H1 (cell line): ENCODE results near the gene ST6GALNAC2. TPM values are rescaled to one million over a fixed set of nuclear protein-coding genes. Genes with fewer than 3 reads are reported as not detected.

ENCODE experiments used
- polyA plus RNA-seq, 7 experiments: library from polyadenylated mRNA; depleted of rRNA in 3 of 7; stranded (reverse) in 5 of 7; unstranded in 2 of 7; fragments of >200 nt in 5 of 7; fragments of 200-250 nt in 2 of 7; gene quantifications; 1 replicate in 5 of 7; 2 replicates in 1 of 7; 4 replicates in 1 of 7; pipeline versions ENCODE4 v1.2.1 to v1.2.3, GENCODE V29; 2011 to 2013; ENCODE audit warnings: missing spikeins in 2 of 7, mixed read lengths in 2 of 7
- small RNA-seq: library from polyadenylated mRNA; stranded (forward); fragments of <200 nt; extraction: miRNeasy Mini kit (QIAGEN cat#:217004); gene quantifications from one replicate; pipeline ENCODE3, GENCODE V24; 2013; ENCODE audit not compliant: insufficient read depth
- total RNA-seq: library from RNA; stranded (reverse); fragmentation: NEBNext Ultra II Directional; extraction: Animal tissue kit (Norgen Biotek cat#: 25700); gene quantifications from 2 replicates; pipeline ENCODE4 v1.2.1, GENCODE V29; 2021

The ST6GALNAC2 gene
- total and polyA plus RNA-seq, 2 of the 8 experiments (the other 6 are each of a cell fraction or from before 2014, with no cell fraction given): 0.09 TPM; not detected in 1

Small RNA genes within 50 kb of the gene (small RNA-seq; reads per million reads assigned to genes)
- gene AC015802.2 (not detected), gene SNORD1A (not detected), gene SNORD1B (481 reads per million, percentile 99 among the genes with 10 or more reads in this experiment)

Other genes starting within 250 kb of the ST6GALNAC2 start
- 42.8 and 54.2 TPM in 2 replicates for gene PRPSAP1, start 231.9 kb downstream of the ST6GALNAC2 start, total RNA-seq
- 32.0 and 42.5 TPM in 2 replicates for gene PRPSAP1, start 231.9 kb downstream of the ST6GALNAC2 start, polyA plus RNA-seq (2011; rRNA removed)
- 2.4 and 2.6 TPM in 2 replicates for gene SPHK1, start 201.3 kb downstream of the ST6GALNAC2 start, total RNA-seq
- 2.4 and 4.6 TPM in 2 replicates for gene SPHK1, start 201.3 kb downstream of the ST6GALNAC2 start, polyA plus RNA-seq (2011; rRNA removed)
- 63.0 and 65.6 TPM in 2 replicates for gene UBE2O, start 132.7 kb downstream of the ST6GALNAC2 start, total RNA-seq
- gene UBE2O, start 132.7 kb downstream of the ST6GALNAC2 start, polyA plus RNA-seq (2011; rRNA removed): 24.4 and 34.1 TPM in 2 replicates
- gene AANAT, start 118.3 kb downstream of the ST6GALNAC2 start, total RNA-seq: not detected in 2 replicates
- 0.53 and 1.1 TPM in 2 replicates for gene AANAT, start 118.3 kb downstream of the ST6GALNAC2 start, polyA plus RNA-seq (2011; rRNA removed)
- gene RHBDF2, start 84.4 kb downstream of the ST6GALNAC2 start, total RNA-seq: 25.9 and 26.2 TPM in 2 replicates
- 21.2 and 27.9 TPM in 2 replicates for gene RHBDF2, start 84.4 kb downstream of the ST6GALNAC2 start, polyA plus RNA-seq (2011; rRNA removed)
- gene CYGB, start 48.2 kb downstream of the ST6GALNAC2 start, total RNA-seq: 3.7 and 4.0 TPM in 2 replicates
- 2.7 and 3.3 TPM in 2 replicates for gene CYGB, start 48.2 kb downstream of the ST6GALNAC2 start, polyA plus RNA-seq (2011; rRNA removed)
- 1.4 and 2.1 TPM in 2 replicates for gene PRCD, start 45.8 kb downstream of the ST6GALNAC2 start, total RNA-seq
- gene PRCD, start 45.8 kb downstream of the ST6GALNAC2 start, polyA plus RNA-seq (2011; rRNA removed): 0.77 and 1.1 TPM in 2 replicates
- not detected in 2 replicates for gene ST6GALNAC1, start 57.9 kb upstream of the ST6GALNAC2 start, total RNA-seq
- not detected in 2 replicates for gene ST6GALNAC1, start 57.9 kb upstream of the ST6GALNAC2 start, polyA plus RNA-seq (2011; rRNA removed)
- 21.3 and 26.6 TPM in 2 replicates for gene MXRA7, start 125.1 kb upstream of the ST6GALNAC2 start, total RNA-seq
- gene MXRA7, start 125.1 kb upstream of the ST6GALNAC2 start, polyA plus RNA-seq (2011; rRNA removed): 12.8 and 17.8 TPM in 2 replicates
- gene JMJD6, start 140.7 kb upstream of the ST6GALNAC2 start, total RNA-seq: 18.6 and 22.2 TPM in 2 replicates
- gene JMJD6, start 140.7 kb upstream of the ST6GALNAC2 start, polyA plus RNA-seq (2011; rRNA removed): 8.6 and 10.6 TPM in 2 replicates
- 36.1 and 36.2 TPM in 2 replicates for gene METTL23, start 141.0 kb upstream of the ST6GALNAC2 start, total RNA-seq
- 41.3 and 60.2 TPM in 2 replicates for gene METTL23, start 141.0 kb upstream of the ST6GALNAC2 start, polyA plus RNA-seq (2011; rRNA removed)
- gene SRSF2, start 151.5 kb upstream of the ST6GALNAC2 start, total RNA-seq: 397 and 413 TPM in 2 replicates
- 401 and 479 TPM in 2 replicates for gene SRSF2, start 151.5 kb upstream of the ST6GALNAC2 start, polyA plus RNA-seq (2011; rRNA removed)
- 18.9 and 19.8 TPM in 2 replicates for gene MFSD11, start 152.3 kb upstream of the ST6GALNAC2 start, total RNA-seq
- 15.1 and 17.7 TPM in 2 replicates for gene MFSD11, start 152.3 kb upstream of the ST6GALNAC2 start, polyA plus RNA-seq (2011; rRNA removed)